ENCODE measurements around the gene SLC35B2.

SLC35B2 gene

GRCh38 chr6:44230034-44230675 is 27.2 kb downstream of the SLC35B2 start:
- no peak for FAIRE-seq
- no peak for DNase-seq (ENCODE audit: insufficient read length, low spot score)
- no peak for TF ChIP-seq CTCF (IDR thresholded peaks at IDR 0.05; ENCODE audit: insufficient read depth, missing control alignments)

GRCh38 chr6:44229376-44230033 is 27.8 kb downstream of the SLC35B2 start:
- no peak for TF ChIP-seq CTCF (IDR thresholded peaks at IDR 0.05; ENCODE audit: insufficient read depth, missing control alignments)
- no peak for FAIRE-seq
- DNase-seq (ENCODE audit: insufficient read length, low spot score): no peak

- TF ChIP-seq CTCF (IDR thresholded peaks at IDR 0.05; ENCODE audit: insufficient read depth, missing control alignments): no peak
- FAIRE-seq: no peak
- DNase-seq (ENCODE audit: insufficient read length, low spot score): no peak
Measured at GRCh38 chr6:44228836-44229235, 28.5 kb downstream of the SLC35B2 start.

- no peak for DNase-seq (ENCODE audit: insufficient read length, low spot score)
- TF ChIP-seq CTCF (IDR thresholded peaks at IDR 0.05; ENCODE audit: insufficient read depth, missing control alignments): no peak
- FAIRE-seq: no peak
Measured at GRCh38 chr6:44228433-44228832, 28.9 kb downstream of the SLC35B2 start.

GRCh38 chr6:44228031-44228430 is 29.3 kb downstream of the SLC35B2 start:
- DNase-seq (ENCODE audit: insufficient read length, low spot score): no peak
- no peak for FAIRE-seq
- TF ChIP-seq CTCF (IDR thresholded peaks at IDR 0.05; ENCODE audit: insufficient read depth, missing control alignments): no peak

GRCh38 chr6:44227148-44227793 is 30.1 kb downstream of the SLC35B2 start:
- FAIRE-seq (no peak), DNase-seq (ENCODE audit: insufficient read length, low spot score) (no peak)
- no peak for TF ChIP-seq CTCF (IDR thresholded peaks at IDR 0.05; ENCODE audit: insufficient read depth, missing control alignments)
